Measurements from ENCODE around the gene GPR151.

DNA sequence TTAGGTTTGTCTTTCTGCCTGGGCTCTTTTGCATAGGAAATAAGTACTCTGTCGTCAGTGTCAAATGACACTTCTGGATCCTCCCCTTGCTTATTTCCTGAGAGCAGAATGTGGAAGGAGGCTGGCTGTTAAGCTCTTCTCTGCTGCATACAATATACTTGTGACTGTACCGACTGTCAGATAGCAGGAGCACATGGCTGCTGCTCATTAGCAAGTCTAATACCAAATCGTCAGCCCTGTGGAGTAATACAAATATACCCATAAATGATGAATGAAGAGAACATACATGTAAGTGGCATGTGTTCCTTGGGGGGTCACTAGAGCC, at the start of gene GPR151:
- TF ChIP-seq, protein P1, sequence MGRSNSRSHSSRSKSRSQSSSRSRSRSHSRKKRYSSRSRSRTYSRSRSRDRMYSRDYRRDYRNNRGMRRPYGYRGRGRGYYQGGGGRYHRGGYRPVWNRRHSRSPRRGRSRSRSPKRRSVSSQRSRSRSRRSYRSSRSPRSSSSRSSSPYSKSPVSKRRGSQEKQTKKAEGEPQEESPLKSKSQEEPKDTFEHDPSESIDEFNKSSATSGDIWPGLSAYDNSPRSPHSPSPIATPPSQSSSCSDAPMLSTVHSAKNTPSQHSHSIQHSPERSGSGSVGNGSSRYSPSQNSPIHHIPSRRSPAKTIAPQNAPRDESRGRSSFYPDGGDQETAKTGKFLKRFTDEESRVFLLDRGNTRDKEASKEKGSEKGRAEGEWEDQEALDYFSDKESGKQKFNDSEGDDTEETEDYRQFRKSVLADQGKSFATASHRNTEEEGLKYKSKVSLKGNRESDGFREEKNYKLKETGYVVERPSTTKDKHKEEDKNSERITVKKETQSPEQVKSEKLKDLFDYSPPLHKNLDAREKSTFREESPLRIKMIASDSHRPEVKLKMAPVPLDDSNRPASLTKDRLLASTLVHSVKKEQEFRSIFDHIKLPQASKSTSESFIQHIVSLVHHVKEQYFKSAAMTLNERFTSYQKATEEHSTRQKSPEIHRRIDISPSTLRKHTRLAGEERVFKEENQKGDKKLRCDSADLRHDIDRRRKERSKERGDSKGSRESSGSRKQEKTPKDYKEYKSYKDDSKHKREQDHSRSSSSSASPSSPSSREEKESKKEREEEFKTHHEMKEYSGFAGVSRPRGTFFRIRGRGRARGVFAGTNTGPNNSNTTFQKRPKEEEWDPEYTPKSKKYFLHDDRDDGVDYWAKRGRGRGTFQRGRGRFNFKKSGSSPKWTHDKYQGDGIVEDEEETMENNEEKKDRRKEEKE (IDR thresholded peaks at IDR 0.05; ENCODE audit: borderline replicate concordance in 1 of 2, control insufficient read depth in 1 of 2, low read depth in 2 of 2, low read length in 1 of 2) = no peak
- no peak for TF ChIP-seq CHD1 (IDR thresholded peaks at IDR 0.05; ENCODE audit: low read length)
- TF ChIP-seq NR2C2 (CRISPR knock-in tag; IDR thresholded peaks at IDR 0.05) = no peak
- no peak for TF ChIP-seq NR2C2 (tag; IDR thresholded peaks at IDR 0.05)
- no peak for TF ChIP-seq ZNF77 (CRISPR knock-in tag; IDR thresholded peaks at IDR 0.05)
- no peak for TF ChIP-seq TGIF2 (CRISPR knock-in tag; IDR thresholded peaks at IDR 0.05)
- no peak for TF ChIP-seq ZFPM2 (CRISPR knock-in tag; IDR thresholded peaks at IDR 0.05)
- no peak for TF ChIP-seq POLR2A (conservative IDR thresholded peaks at IDR 0.05)
- no peak for TF ChIP-seq CTCF (IDR thresholded peaks at IDR 0.05 in 2 of 3, conservative IDR thresholded peaks at IDR 0.05 in 1 of 3; ENCODE audit: insufficient read depth in 2 of 3, low read depth in 1 of 3, low read length in 3 of 3)
- TF ChIP-seq BRCA1 (IDR thresholded peaks at IDR 0.05) = no peak
- TF ChIP-seq BRCA1 (CRISPR knock-in tag; IDR thresholded peaks at IDR 0.05) = no peak
- no peak for TF ChIP-seq ZNF830 (CRISPR knock-in tag; IDR thresholded peaks at IDR 0.05)
- no peak for TF ChIP-seq FOS (IDR thresholded peaks at IDR 0.05; ENCODE audit: extremely low read depth, insufficient read length)
- TF ChIP-seq, protein P2, sequence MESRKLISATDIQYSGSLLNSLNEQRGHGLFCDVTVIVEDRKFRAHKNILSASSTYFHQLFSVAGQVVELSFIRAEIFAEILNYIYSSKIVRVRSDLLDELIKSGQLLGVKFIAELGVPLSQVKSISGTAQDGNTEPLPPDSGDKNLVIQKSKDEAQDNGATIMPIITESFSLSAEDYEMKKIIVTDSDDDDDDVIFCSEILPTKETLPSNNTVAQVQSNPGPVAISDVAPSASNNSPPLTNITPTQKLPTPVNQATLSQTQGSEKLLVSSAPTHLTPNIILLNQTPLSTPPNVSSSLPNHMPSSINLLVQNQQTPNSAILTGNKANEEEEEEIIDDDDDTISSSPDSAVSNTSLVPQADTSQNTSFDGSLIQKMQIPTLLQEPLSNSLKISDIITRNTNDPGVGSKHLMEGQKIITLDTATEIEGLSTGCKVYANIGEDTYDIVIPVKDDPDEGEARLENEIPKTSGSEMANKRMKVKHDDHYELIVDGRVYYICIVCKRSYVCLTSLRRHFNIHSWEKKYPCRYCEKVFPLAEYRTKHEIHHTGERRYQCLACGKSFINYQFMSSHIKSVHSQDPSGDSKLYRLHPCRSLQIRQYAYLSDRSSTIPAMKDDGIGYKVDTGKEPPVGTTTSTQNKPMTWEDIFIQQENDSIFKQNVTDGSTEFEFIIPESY (CRISPR knock-in tag; IDR thresholded peaks at IDR 0.05) = no peak
- no peak for TF ChIP-seq EP300 (IDR thresholded peaks at IDR 0.05; ENCODE audit: low read length)
- no peak for TF ChIP-seq ZNF274 (IDR thresholded peaks at IDR 0.05; ENCODE audit: borderline replicate concordance, low read depth, low read length)

Measured in K562 (cell line).